AG09309 (cell line): Measurements from ENCODE around the gene SUN1.

Source experiments
- DNase-seq: peaks from one replicate; pipeline ENCODE4 v3.0.0-alpha.2; 2010; ENCODE audit warnings: low read depth
- H3K4me3 ChIP-seq: 2 replicates; pipeline ENCODE4 v1.5.1; 2011; ENCODE audit warnings: mild to moderate bottlenecking, low read depth, low read length, moderate library complexity; ENCODE audit not compliant: control insufficient read depth
- CTCF ChIP-seq: IDR thresholded peaks from 2 replicates; pipeline ENCODE4 v1.5.1; 2011; ENCODE audit warnings: mild to moderate bottlenecking, low read depth, low read length, inconsistent platforms; ENCODE audit not compliant: insufficient read depth, control insufficient read depth; ENCODE audit errors: missing control alignments

Gene SUN1

DNA sequence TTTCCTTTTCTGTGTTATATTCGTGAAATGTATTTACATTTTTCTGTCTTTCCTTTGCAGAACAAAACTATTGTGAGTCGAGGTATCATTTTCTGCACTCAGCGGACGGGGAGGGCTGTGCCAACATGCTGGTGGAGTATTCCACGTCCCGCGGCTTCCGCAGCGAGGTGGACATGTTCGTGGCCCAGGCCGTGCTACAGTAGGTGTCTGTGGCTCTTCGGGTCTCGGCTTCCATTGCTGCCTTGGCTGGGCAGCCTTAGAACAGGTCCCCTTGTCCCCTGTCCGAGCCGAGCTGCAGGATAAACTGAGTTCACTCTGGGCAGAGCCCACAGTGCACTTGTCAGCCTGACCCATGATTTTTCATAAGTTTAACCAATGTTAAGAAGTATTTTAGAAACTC is 58.6 kb downstream of the SUN1 start:
- no peak for TF ChIP-seq CTCF
- DNase-seq: no peak
- H3K4me3 ChIP-seq: no peak overlapping the region

GRCh38 chr7:891291-891690 is 59.0 kb downstream of the SUN1 start:
- no peak for TF ChIP-seq CTCF
- H3K4me3 ChIP-seq: no peak overlapping the region
- no peak for DNase-seq

DNA sequence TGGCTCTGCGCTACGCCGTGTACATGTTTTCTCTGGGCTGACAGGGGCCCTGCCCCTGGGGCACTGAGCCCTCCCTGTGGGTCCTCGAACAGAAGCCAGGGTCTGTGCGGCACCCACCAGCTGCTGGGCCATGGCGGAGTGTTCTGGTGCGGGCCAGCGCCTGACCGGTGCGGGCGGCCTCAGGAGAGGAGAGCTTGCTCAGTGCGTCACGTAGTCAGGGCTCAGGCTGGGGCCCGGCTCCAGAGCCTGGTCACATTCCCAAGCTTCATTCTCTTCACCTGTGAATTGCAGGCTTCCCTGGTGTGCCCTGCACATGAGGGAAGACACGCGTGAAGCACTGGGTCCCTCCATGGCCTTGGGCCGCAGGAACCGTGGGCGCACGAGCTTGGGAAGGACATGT is 59.5 kb downstream of the SUN1 start:
- no peak overlapping the region for H3K4me3 ChIP-seq
- TF ChIP-seq CTCF: no peak
- DNase-seq: no peak

GRCh38 chr7:892648-893593 is 60.6 kb downstream of the SUN1 start:
- TF ChIP-seq CTCF: no peak

DNA sequence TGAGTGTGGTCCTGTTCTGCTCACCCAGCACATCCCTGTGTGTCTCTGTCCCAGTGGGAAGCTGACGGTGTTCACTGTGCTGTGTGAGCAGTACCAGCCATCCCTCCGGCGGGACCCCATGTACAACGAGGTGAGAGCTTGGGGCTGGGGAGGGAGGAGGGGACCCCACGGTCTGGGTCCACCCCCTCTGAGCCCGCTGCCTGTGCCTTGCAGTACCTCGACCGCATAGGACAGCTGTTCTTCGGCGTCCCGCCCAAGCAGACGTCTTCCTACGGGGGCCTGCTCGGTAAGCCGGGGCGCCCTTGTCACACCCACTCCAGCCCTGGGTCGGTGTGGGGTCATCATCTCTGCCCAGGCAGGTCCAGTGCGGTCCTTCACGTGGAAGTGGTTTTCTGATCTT is 61.4 kb downstream of the SUN1 start:
- no peak for DNase-seq
- no peak for TF ChIP-seq CTCF
- H3K4me3 ChIP-seq: no peak overlapping the region

More at GRCh38 chr7:892648-893593, 60.6 kb downstream of the SUN1 start:
- no peak for DNase-seq
- H3K4me3 ChIP-seq: no peak overlapping the region

DNA sequence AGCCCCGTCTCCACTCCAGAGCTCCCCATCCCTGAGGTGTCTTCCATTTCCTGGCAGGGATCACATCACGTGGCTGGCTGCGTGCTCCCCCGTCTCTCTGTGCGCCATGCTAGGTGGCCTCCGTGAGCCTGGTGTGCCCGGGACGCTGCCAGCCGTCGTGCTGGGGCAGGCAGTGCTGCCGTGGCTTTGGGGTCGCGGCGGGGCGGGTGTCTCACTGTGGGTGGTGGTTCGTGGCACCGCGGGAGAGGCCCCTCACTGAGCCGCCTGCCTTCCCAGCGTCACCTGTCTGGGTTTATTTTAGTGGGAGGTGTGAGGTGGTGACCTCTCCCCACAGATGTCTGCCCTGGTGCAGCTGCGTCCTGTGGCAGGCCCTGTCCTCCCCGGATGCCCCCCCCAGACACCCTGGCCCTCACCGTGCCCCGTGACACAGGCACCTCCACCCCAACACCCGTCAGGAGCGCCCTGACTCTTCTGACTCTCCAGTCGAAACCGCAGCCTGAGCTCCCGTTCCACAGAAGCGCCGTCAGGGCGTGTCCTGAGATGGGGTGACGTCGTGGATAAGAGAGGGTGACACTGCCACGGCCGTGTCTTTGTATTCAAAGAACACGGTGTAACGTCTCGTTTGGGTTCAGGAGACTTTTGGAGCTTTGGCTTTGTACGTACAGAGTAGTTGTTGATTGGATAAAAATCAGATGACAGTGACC is 62.0 kb downstream of the SUN1 start:
- TF ChIP-seq CTCF: no peak
- DNase-seq: no peak
- H3K4me3 ChIP-seq: no peak overlapping the region
